Rectal smooth muscle tissue (tissue), 1 donor: ENCODE measurements around the gene ZNF616.

Experiments
- H3K27ac ChIP-seq: one replicate; pipeline ENCODE4 v1.7.0; 2013; ENCODE audit warnings: low read depth, low read length, inconsistent platforms
- H3K27me3 ChIP-seq: one replicate; pipeline ENCODE4 v1.7.0; 2013; ENCODE audit warnings: low read length; ENCODE audit not compliant: control insufficient read depth, insufficient read depth
- H3K36me3 ChIP-seq: one replicate; pipeline ENCODE4 v1.7.0; 2013; ENCODE audit warnings: low read length; ENCODE audit not compliant: control insufficient read depth, insufficient read depth
- H3K4me1 ChIP-seq: one replicate; pipeline ENCODE4 v1.7.0; 2013; ENCODE audit warnings: low read length; ENCODE audit not compliant: control insufficient read depth, insufficient read depth
- H3K4me3 ChIP-seq: one replicate; pipeline ENCODE4 v1.7.0; 2013; ENCODE audit warnings: low read length
- H3K9ac ChIP-seq: one replicate; pipeline ENCODE4 v1.7.0; 2013; ENCODE audit warnings: low read length

Gene ZNF616

DNA sequence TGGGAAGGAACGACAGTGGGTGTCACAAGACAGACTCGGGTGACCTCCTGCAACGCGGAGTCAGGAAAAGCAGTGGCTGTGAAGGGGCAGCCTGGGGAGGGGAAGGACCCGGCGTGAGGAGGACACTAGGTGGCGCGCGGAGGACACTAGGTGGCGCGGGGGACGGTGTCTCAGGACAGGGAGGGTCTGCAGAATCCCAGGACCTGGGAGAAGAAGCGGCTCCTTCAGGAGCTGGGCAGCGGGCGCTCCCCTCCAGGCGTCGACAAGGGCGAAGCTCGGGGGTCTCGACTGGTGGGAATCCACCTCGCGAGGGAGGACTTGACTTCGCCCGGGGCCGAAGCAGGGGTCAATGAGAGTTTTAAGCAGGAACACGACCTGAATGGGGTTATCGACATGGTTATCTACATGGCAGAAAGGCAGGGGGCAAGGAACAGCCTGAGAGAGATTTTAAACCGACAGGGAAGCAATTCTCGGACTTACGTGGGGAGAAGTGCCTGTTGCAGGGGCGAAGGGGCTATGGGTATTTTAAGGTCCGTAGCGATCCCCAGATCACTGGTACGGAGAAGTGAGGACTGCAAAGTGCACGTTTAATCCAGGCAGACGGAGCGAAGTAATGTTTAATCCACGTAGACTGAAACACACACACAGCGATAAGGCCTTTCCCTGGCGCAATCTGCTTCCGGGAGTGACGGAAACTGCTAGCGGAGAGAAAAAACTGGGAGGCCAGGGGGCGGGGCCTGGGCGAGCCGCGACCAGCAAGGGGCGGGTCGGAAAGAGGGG is at the start of gene ZNF616:
Gene ZNF616, minus strand, starts transcription at position 687 of the 780 bp plus-strand sequence. CDS start 9,426 bp downstream, outside the sequence.
- peak within 1 kb of the TSS; percentile 98 for H3K4me3 ChIP-seq
- H3K36me3 ChIP-seq, result no peaks in the 10 kb centered on the region
- peak within 1 kb of the TSS; percentile 91 for H3K27ac ChIP-seq
- peaks cover 12% of the 10 kb centered on the region for H3K4me1 ChIP-seq
- no peaks in the 10 kb centered on the region for H3K27me3 ChIP-seq
- H3K9ac ChIP-seq, result peak within 1 kb of the TSS; percentile 78

- H3K4me3 ChIP-seq, result peak overlapping the region; percentile 61
- H3K27ac ChIP-seq, result peak overlapping the region; percentile 90
- no peaks in the 10 kb centered on the region for H3K27me3 ChIP-seq
- H3K4me1 ChIP-seq, result peaks cover 15% of the 10 kb centered on the region
- peak overlapping the region; percentile 46 for H3K9ac ChIP-seq
- H3K36me3 ChIP-seq, result peaks cover under 1% of the 10 kb centered on the region
These were observed 49.3 kb upstream of the ZNF616 start for GRCh38 chr19:52188822-52189734.

DNA sequence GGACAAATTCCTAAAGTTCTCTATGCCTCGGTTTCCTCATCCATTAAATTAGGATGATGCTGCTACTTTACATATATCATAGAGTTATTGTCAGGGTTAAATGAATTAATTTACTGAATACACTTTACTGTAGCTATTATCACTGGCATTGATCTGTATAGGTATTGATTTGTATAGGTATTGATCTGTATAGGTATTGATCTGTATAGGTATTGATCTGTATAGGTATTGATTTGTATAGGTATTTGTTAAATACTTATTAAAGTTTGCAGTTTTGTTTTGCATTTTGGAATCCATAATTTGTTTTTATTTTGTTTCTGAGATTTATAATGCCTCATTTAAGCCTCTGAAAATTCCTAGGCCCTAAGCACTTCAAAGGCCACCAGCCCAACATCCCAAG is 47.7 kb upstream of the ZNF616 start:
- Histone ChIP-seq H3K27me3 (no peaks in the 10 kb centered on the region), H3K9ac (no peak overlapping the region), H3K4me3 (no peak overlapping the region), H3K27ac (no peak overlapping the region), H3K36me3 (no peaks in the 10 kb centered on the region), H3K4me1 (peaks cover 15% of the 10 kb centered on the region)

- no peak overlapping the region for H3K27ac ChIP-seq
- peaks cover 4% of the 10 kb centered on the region for H3K4me1 ChIP-seq
- H3K9ac ChIP-seq, result no peak overlapping the region
- H3K36me3 ChIP-seq, result no peaks in the 10 kb centered on the region
- H3K27me3 ChIP-seq, result no peaks in the 10 kb centered on the region
- H3K4me3 ChIP-seq, result no peak overlapping the region
These were observed 36.8 kb upstream of the ZNF616 start for GRCh38 chr19:52176574-52176973.

DNA sequence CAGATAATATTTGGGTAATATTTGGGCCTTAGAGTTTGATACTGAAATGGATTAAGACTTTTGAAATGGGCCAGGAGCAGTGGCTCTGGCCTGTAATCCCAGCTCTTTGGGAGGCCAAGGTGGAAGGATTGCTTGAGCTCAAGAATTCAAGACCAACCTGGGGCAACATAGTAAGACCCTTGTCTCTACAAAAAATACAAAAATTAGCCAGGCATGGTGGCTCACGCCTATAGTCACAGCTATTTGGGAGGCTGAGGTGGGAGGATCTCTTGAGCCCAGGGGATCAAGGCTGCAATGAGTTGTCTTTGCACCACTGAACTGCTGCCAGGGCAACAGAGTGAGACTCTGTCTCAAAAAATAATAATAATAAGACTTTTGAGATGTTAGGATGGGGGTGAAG is 32.6 kb upstream of the ZNF616 start:
- H3K4me3 ChIP-seq, result peak overlapping the region; percentile 91
- no peaks in the 10 kb centered on the region for H3K27me3 ChIP-seq
- H3K27ac ChIP-seq, result peak overlapping the region; percentile 71
- peaks cover 4% of the 10 kb centered on the region for H3K36me3 ChIP-seq
- H3K4me1 ChIP-seq, result peaks cover 4% of the 10 kb centered on the region
- no peak overlapping the region for H3K9ac ChIP-seq

DNA sequence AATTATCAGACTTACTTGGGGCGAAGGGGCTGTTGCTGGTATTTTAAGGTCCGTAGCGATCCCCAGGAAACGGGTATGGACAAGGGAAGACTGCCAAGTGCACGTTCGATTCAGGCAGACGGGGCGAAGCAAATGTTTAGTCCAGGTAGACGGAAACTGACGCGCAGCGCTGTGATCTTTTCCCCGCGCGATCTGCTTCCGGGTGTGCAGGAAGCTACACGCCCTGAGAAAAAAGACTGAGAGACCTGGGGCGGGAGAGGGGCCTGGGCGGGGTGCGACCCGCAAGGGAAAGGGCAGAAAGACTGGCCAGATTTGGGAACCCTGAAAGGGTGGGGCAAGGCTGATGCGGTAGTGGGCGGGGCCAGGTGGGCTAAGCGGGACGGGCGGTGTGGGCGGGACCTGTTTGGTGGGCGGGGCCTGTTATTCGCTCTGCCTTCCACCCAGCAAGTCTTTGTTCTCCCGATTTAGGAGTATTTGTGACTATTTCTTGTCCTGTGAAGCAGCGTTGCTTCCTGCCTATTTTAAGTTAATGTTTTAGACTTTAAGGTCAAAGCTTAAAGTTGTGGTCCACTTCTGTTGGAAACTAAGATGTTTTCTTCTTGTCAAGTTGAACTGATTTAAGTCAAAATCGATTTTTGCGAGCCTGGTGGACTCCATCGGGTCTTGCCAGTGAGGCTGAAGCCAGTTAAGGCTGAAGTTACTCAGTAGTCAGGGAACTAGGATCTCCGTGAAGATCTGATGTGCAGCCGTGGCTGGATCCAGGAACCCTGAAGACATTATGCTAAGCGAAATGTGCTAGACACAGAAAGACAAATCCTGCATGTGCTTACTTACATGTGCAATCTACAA is 31.8 kb upstream of the ZNF616 start, which contains the start of gene ZNF836:
Gene ZNF836, minus strand, starts transcription at position 301 of the 849 bp plus-strand sequence. CDS start 3,549 bp downstream, outside the sequence.
- Histone ChIP-seq H3K4me3 (peak within 1 kb of the TSS; percentile 91), H3K4me1 (peaks cover 4% of the 10 kb centered on the region), H3K9ac (peak within 1 kb of the TSS; percentile 80), H3K36me3 (peaks cover 4% of the 10 kb centered on the region), H3K27ac (peak within 1 kb of the TSS; percentile 71), H3K27me3 (no peaks in the 10 kb centered on the region)

GRCh38 chr19:52170863-52171320 is 31.2 kb upstream of the ZNF616 start:
- peaks cover 4% of the 10 kb centered on the region for H3K4me1 ChIP-seq
- H3K36me3 ChIP-seq, result peaks cover 4% of the 10 kb centered on the region
- peak overlapping the region; percentile 71 for H3K27ac ChIP-seq
- no peaks in the 10 kb centered on the region for H3K27me3 ChIP-seq
- peak overlapping the region; percentile 91 for H3K4me3 ChIP-seq
- H3K9ac ChIP-seq, result peak overlapping the region; percentile 80

- no peaks in the 10 kb centered on the region for H3K27me3 ChIP-seq
- peak overlapping the region; percentile 71 for H3K27ac ChIP-seq
- H3K36me3 ChIP-seq, result peaks cover 4% of the 10 kb centered on the region
- peak overlapping the region; percentile 91 for H3K4me3 ChIP-seq
- H3K4me1 ChIP-seq, result peaks cover 4% of the 10 kb centered on the region
- H3K9ac ChIP-seq, result no peak overlapping the region
These were observed 30.6 kb upstream of the ZNF616 start for GRCh38 chr19:52170304-52170703.

DNA sequence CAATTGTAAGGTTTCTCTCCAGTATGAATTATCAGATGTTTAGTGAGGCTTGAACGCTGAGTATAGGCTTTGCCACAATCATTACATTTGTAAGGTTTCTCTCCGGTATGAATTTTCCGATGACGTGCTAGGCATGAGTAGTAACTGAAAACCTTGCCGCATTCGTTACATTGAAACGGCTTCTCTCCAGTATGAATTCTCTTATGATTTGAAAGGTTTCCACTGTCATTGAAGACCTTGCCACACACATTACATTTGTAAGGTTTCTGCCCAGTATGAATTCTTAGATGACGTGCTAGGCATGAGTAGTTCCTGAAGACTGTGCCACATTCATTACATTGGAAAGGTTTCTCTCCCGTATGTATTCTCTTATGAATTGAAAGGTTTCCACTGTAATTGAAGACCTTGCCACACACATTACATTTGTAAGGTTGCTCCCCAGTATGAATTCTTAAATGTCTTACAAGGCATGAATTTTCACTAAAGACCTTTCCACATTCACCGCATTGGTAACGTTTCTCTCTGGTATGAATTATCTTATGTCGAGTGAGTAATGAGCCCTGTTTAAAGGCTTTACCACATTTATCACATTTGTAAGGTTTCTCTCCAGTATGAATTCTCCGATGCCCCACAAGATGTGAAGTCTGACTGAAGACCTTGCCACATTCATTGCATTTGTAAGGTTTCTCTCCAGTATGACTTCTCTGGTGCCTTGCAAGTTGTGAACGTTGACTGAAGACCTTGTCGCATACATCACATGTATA is 16.0 kb upstream of the ZNF616 start:
- H3K27ac ChIP-seq, result no peak overlapping the region
- H3K9ac ChIP-seq, result no peak overlapping the region
- H3K36me3 ChIP-seq, result peaks cover 23% of the 10 kb centered on the region
- no peak overlapping the region for H3K4me3 ChIP-seq
- H3K4me1 ChIP-seq, result no peaks in the 10 kb centered on the region
- no peaks in the 10 kb centered on the region for H3K27me3 ChIP-seq

GRCh38 chr19:52148256-52148655 is 8.5 kb upstream of the ZNF616 start:
- H3K4me3 ChIP-seq, result no peak overlapping the region
- H3K9ac ChIP-seq, result no peak overlapping the region
- H3K27me3 ChIP-seq, result no peaks in the 10 kb centered on the region
- H3K27ac ChIP-seq, result no peak overlapping the region
- no peaks in the 10 kb centered on the region for H3K36me3 ChIP-seq
- no peaks in the 10 kb centered on the region for H3K4me1 ChIP-seq

DNA sequence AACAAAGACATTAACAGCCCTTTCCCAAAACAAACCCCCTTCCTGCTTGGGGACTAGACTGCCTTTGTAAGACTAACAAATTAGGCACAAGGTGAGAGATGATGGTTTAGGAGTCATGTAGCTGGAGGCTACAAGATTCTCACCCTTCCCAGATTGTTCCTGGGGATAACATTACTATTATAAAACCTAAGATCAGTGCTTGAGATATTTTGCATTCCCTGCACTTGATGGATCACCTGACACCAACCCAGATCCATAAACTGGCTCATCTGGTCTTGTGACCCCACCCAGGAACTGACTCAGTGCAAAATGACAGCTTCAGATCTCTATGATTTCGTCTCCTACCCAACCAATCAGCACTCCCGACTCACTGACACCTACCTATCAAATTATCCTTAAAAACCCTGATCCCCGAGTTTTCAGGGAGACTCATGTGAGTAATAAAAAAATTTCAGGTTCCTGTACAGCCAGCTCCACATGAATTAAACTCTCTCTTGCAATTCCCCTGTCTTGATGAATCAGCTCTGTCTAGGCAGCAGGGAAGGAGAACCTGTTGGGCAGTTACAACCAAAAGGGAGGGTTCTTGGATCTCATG is 2.4 kb upstream of the ZNF616 start:
- Histone ChIP-seq H3K27me3 (no peaks in the 10 kb centered on the region), H3K36me3 (no peaks in the 10 kb centered on the region), H3K9ac (no peak overlapping the region), H3K27ac (no peak overlapping the region), H3K4me1 (peaks cover 12% of the 10 kb centered on the region), H3K4me3 (no peak overlapping the region)
